PC-9 (cell line): ENCODE data around the gene ARHGEF17. TPM values are rescaled to one million over a fixed set of nuclear protein-coding genes. Genes with fewer than 3 reads are reported as not detected.
"Not testable (repeated sequence)": the region's sequence is repeated elsewhere in the genome, so short reads cannot be mapped to it uniquely, and the experiment has no call there.

Experiments used
- BruUV-seq: library from RNA; stranded (reverse); fragments of 400-500 nt; replicated peaks from 2 replicates; lab custom pipeline; 2021; lab: Mats Ljungman, UMichigan
- CTCF ChIA-PET: fragments of 300-600 bp; sonication (Branson Sonifier 250); formaldehyde crosslinking; loops from one replicate; lab custom pipeline; 2022; ENCODE audit warnings: antibody characterized with exemption; lab: Charles Lee
- POLR2A ChIA-PET: fragments of 300-600 bp; sonication (Branson Sonifier 250); formaldehyde crosslinking; loops from one replicate; lab custom pipeline; 2022; ENCODE audit warnings: antibody characterized with exemption; ENCODE audit not compliant: unreplicated experiment; lab: Charles Lee
- DNase-seq, 2 experiments: peaks; one replicate each; pipeline versions ENCODE4 v3.0.0 to v3.0.0-alpha.2; 2015 to 2022; ENCODE audit warnings: mixed read lengths in 1 of 2
- H2AFZ ChIP-seq: fragments of 200-600 bp; sonication (generic); 2 replicates; pipeline ENCODE4 v1.8.1; 2017; ENCODE audit warnings: antibody characterized with exemption
- H3F3A ChIP-seq: fragments of 200-600 bp; sonication (generic); 2 replicates; pipeline ENCODE4 v1.8.1; 2017; ENCODE audit warnings: antibody characterized with exemption, mild to moderate bottlenecking, low read depth; ENCODE audit not compliant: insufficient read depth
- H3K27ac ChIP-seq: fragments of 200-600 bp; sonication (generic); 2 replicates; pipeline ENCODE4 v1.6.1; 2016; ENCODE audit warnings: mixed run types
- H3K27me3 ChIP-seq: fragments of 200-600 bp; sonication (generic); 2 replicates; pipeline ENCODE4 v1.6.1; 2016; ENCODE audit warnings: low read depth, mixed run types; ENCODE audit not compliant: insufficient read depth
- H3K36me3 ChIP-seq: fragments of 200-600 bp; sonication (generic); 2 replicates; pipeline ENCODE4 v1.6.1; 2016; ENCODE audit warnings: low read depth, mixed run types
- H3K4me1 ChIP-seq: fragments of 200-600 bp; sonication (generic); replicated peaks from 2 replicates; pipeline ENCODE4 v1.6.1; 2016; ENCODE audit warnings: mixed run types; ENCODE audit not compliant: insufficient read depth
- H3K4me2 ChIP-seq: fragments of 200-600 bp; sonication (generic); 2 replicates; pipeline ENCODE4 v1.6.1; 2017; ENCODE audit warnings: mixed run types
- H3K4me3 ChIP-seq: fragments of 200-600 bp; sonication (generic); 2 replicates; pipeline ENCODE4 v1.6.1; 2016; ENCODE audit warnings: mixed run types
- H3K79me2 ChIP-seq: fragments of 200-600 bp; sonication (generic); 2 replicates; pipeline ENCODE4 v1.6.1; 2017; ENCODE audit warnings: low read depth, mixed run types
- H3K9me2 ChIP-seq: fragments of 200-600 bp; sonication (generic); 2 replicates; pipeline ENCODE4 v1.8.1; 2017; ENCODE audit warnings: mild to moderate bottlenecking; ENCODE audit not compliant: insufficient read depth
- H3K9me3 ChIP-seq: fragments of 200-600 bp; sonication (generic); 2 replicates; pipeline ENCODE4 v1.8.1; 2016; ENCODE audit warnings: low read depth; ENCODE audit not compliant: insufficient read depth
- H4K20me1 ChIP-seq: fragments of 200-600 bp; sonication (generic); 2 replicates; pipeline ENCODE4 v1.8.1; 2017; ENCODE audit not compliant: insufficient read depth
- EZH2 ChIP-seq: fragments of 200-600 bp; sonication (generic); IDR thresholded peaks from 2 replicates; pipeline ENCODE4 v1.8.0; 2017; ENCODE audit warnings: antibody characterized with exemption, low read depth
- intact Hi-C: fragments of 100-400 bp; cut with micrococcal nuclease; formaldehyde crosslinking; loops from one replicate; pipeline ENCODE4 v1.10.0; 2022; ENCODE audit not compliant: unreplicated experiment
- total RNA-seq: library from RNA; stranded (reverse); gene quantifications from 2 replicates; pipeline ENCODE4 v1.2.3, GENCODE V29; 2021
- TF ChIP-seq, protein P1 (sequence below): fragments of 200-600 bp; sonication (generic); conservative IDR thresholded peaks from 2 replicates; pipeline ENCODE4 v1.6.1; 2017; ENCODE audit warnings: mixed run types, antibody characterized with exemption, mild to moderate bottlenecking, moderate library complexity

The ARHGEF17 gene
- total RNA-seq, 1 experiment from 2014 or later, result 56.9 TPM

DNA sequence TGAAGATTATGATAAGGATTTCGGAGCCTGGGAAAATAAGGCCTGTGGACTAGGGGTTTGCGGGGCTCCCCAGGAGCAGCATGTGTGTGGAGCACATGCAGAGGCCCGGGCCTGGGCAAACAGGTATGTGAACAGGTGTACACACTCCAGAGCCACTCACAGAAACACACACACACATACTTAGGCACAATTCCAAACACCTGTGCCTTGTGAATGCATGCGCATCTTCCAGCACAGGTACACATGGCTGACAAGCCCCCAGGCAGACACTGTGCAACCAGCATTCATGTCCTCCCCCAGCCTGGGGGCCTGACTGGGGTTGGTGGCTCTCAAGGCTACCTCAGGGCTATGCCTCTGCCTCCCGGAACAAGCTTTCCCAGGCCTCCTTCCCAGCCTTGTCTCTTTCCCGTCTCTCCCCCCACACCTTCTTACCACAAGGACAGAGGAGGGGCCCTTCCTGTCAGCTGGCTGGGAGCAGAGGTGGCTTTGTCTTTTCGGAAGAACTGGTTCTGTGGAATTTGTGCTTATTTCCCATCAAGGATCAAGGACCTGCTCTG is 38.5 kb upstream of the ARHGEF17 start:
- Histone ChIP-seq H3K27ac (peak overlapping the region; percentile 85), H3K4me2 (peak overlapping the region; percentile 85), H4K20me1 (no peaks in the 10 kb centered on the region), H3K9me3 (no peaks in the 10 kb centered on the region), H2AFZ (no peak overlapping the region), H3K36me3 (peaks cover 5% of the 10 kb centered on the region; the same call in 1 of the 2 replicates), H3K27me3 (no peaks in the 10 kb centered on the region), H3K79me2 (peaks cover 24% of the 10 kb centered on the region), H3K4me1 (peaks cover 64% of the 10 kb centered on the region), H3K4me3 (peak overlapping the region; percentile 24; the same call in 1 of the 2 replicates), H3F3A (peaks cover 45% of the 10 kb centered on the region), H3K9me2 (no peaks in the 10 kb centered on the region)
- CTCF ChIA-PET, result interaction anchor here (1.2 kb wide), 1 partner anchor 12 kb away, joined by 4 read pairs; no protein-coding TSS in a partner anchor
- BruUV-seq, result no TSS peak
- peak; percentile 80 to 95 for DNase-seq
- no peak for TF ChIP-seq EZH2
- TF ChIP-seq, protein P1, sequence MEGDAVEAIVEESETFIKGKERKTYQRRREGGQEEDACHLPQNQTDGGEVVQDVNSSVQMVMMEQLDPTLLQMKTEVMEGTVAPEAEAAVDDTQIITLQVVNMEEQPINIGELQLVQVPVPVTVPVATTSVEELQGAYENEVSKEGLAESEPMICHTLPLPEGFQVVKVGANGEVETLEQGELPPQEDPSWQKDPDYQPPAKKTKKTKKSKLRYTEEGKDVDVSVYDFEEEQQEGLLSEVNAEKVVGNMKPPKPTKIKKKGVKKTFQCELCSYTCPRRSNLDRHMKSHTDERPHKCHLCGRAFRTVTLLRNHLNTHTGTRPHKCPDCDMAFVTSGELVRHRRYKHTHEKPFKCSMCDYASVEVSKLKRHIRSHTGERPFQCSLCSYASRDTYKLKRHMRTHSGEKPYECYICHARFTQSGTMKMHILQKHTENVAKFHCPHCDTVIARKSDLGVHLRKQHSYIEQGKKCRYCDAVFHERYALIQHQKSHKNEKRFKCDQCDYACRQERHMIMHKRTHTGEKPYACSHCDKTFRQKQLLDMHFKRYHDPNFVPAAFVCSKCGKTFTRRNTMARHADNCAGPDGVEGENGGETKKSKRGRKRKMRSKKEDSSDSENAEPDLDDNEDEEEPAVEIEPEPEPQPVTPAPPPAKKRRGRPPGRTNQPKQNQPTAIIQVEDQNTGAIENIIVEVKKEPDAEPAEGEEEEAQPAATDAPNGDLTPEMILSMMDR, result no peak
- POLR2A ChIA-PET, result interaction anchor here (0.6 to 0.7 kb wide), 2 partner anchors 12 to 510 kb away, joined by 3 to 10 read pairs; no protein-coding TSS in a partner anchor
- intact Hi-C loops, result no loop called here

DNA sequence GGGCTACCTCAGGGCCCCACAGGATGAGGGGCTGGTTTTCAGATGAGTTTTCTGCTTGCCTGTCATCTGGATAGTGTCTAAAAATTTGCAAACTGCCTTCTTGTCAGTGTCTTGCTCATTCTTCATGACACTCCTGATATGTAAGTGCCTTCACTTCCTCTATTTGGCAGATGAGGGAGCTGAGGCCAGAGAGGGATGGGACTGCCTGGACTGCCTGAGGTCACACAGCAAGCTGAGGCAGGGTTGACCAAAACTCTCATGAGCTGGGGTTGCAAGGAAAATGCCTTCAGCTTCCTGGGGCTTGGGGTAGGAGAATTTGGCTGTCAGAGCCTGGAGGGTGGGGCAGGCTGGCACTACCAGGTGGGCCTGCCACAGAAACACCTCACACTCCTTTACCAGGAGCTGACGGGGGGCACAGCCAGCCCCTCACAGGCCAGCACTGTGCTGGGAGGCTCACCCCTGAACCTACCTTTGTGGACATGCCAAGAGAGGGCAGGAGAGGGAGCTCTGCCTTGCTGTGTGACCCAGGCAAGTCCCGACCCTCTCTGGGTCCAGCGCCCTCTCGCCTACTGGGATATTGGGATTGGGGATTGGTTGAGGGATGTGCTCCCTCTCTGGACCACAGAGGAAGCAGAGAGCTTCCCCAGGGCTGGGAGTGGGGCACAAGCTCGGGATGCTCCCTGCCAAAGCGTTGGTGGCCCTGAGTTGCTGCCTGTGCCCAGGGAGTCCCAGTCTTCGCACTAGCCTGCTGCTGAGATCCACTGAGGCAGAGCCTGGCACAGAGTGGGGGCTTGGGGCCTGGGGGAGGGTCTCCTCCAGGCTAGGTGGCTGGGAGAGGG is 37.8 kb upstream of the ARHGEF17 start:
- Histone ChIP-seq H3K4me3 (peak overlapping the region; percentile 24; the same call in 1 of the 2 replicates), H4K20me1 (no peaks in the 10 kb centered on the region), H3K4me1 (peaks cover 71% of the 10 kb centered on the region), H3K79me2 (peaks cover 31% of the 10 kb centered on the region), H3K36me3 (peaks cover 5% of the 10 kb centered on the region; the same call in 1 of the 2 replicates), H3F3A (peaks cover 45% of the 10 kb centered on the region), H3K9me2 (no peaks in the 10 kb centered on the region), H3K9me3 (no peaks in the 10 kb centered on the region), H3K4me2 (peak overlapping the region; percentile 85), H2AFZ (no peak overlapping the region), H3K27me3 (no peaks in the 10 kb centered on the region), H3K27ac (peak overlapping the region; percentile 85)
- no TSS peak for BruUV-seq
- TF ChIP-seq, protein P1, result no peak
- TF ChIP-seq EZH2, result no peak
- ChIA-PET POLR2A (interaction anchor here (0.5 to 0.7 kb wide), 3 partner anchors 13 to 509 kb away, joined by 3 to 10 read pairs (median 9); no protein-coding TSS in a partner anchor), CTCF (interaction anchor here (0.5 to 1.2 kb wide), 3 partner anchors 12 to 26 kb away, joined by 3 to 4 read pairs (median 4); no protein-coding TSS in a partner anchor)
- intact Hi-C loops, result no loop called here
- DNase-seq, result no peak

DNA sequence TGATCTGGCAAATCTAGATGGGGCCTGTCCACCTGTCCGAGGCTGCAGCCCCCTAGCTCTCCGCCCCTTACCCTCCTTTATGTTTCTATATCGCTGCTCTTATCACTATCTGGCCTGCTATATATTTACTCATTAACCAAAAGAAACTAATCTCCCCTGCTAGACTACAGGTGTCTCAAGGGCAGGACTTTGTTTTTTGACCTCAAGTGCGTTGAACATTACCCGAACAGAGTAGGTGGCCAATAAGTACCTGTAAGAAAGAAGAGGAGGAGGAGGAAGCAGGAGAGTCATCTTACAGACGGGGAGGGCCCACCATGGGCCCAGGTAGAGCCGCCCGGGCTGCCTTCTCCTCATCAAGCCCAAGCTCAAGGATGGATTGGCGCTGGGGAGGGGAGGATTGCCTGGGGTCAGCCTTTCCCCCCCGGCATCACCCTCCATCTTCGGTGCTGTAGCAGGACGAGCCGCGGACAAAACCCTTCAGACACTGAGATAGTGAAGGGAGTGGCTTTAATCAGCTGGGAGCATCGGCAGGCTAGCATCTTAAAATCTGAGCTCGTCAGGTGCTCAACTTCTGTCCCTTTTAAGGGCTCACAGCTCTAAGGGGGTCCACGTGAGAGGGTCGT is 37.1 kb upstream of the ARHGEF17 start:
- Histone ChIP-seq H3K27me3 (no peaks in the 10 kb centered on the region), H2AFZ (no peak overlapping the region), H3K27ac (peak overlapping the region; percentile 85), H3K4me2 (peak overlapping the region; percentile 85), H3F3A (peaks cover 45% of the 10 kb centered on the region), H3K9me2 (no peaks in the 10 kb centered on the region), H3K4me3 (no peak overlapping the region), H3K36me3 (peaks cover 8% of the 10 kb centered on the region; the same call in 1 of the 2 replicates), H3K9me3 (no peaks in the 10 kb centered on the region), H4K20me1 (no peaks in the 10 kb centered on the region), H3K79me2 (peaks cover 38% of the 10 kb centered on the region), H3K4me1 (peaks cover 78% of the 10 kb centered on the region)
- BruUV-seq, result no TSS peak
- ChIA-PET CTCF (interaction anchor here (1.2 kb wide), 1 partner anchor 13 kb away, joined by 4 read pairs; no protein-coding TSS in a partner anchor), POLR2A (no interaction called here)
- no peak for DNase-seq
- TF ChIP-seq, protein P1, result no peak
- TF ChIP-seq EZH2, result no peak
- intact Hi-C loops, result no loop called here

DNA sequence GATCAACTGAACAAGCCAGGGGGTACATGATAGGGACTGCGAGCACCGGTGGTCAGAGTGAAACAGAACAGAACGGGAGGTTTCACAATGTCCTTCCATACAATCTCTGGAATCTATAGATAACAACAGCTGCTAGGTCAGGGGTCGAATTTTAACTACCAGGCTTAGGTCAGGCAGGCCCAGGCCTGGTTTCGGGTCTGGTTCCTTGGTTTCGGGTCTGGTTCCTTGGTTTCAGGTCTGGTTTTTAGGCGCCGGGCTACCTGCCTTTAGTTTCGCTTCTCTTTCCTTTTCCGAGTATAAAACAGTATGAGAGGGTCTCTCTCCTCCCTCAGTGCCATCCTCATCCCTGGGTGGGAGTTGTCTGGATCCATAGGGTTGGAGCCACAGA is 36.6 kb upstream of the ARHGEF17 start:
- peaks cover 79% of the 10 kb centered on the region for H3K4me1 ChIP-seq
- peak overlapping the region; percentile 80; the same call in 1 of the 2 replicates for H3K4me3 ChIP-seq
- H3K4me2 ChIP-seq, result peak overlapping the region; percentile 85
- intact Hi-C loops, H2AFZ ChIP-seq, H3K9me2 ChIP-seq, H4K20me1 ChIP-seq, H3K9me3 ChIP-seq, DNase-seq, H3K27me3 ChIP-seq: not testable (repeated sequence)
- peaks cover 43% of the 10 kb centered on the region for H3K79me2 ChIP-seq
- H3F3A ChIP-seq, result peaks cover 45% of the 10 kb centered on the region
- peak overlapping the region; percentile 85 for H3K27ac ChIP-seq
- ChIA-PET CTCF (interaction anchor here (0.5 to 1.8 kb wide), 4 partner anchors 17 to 86 kb away, joined by 3 to 7 read pairs (median 4); no protein-coding TSS in a partner anchor), POLR2A (interaction anchor here (1.1 to 1.7 kb wide), 2 partner anchors 14 to 18 kb away, joined by 8 read pairs; no protein-coding TSS in a partner anchor)
- TSS peak; percentile 79 for BruUV-seq
- peaks cover 13% of the 10 kb centered on the region; the same call in 1 of the 2 replicates for H3K36me3 ChIP-seq
